ENCODE results near the gene SNX13. TPM values are rescaled to one million over a fixed set of nuclear protein-coding genes. Genes with fewer than 3 reads are reported as not detected.

The SNX13 gene
- total RNA-seq, 1 donor from 2014 or later: 35.5 TPM

DNA sequence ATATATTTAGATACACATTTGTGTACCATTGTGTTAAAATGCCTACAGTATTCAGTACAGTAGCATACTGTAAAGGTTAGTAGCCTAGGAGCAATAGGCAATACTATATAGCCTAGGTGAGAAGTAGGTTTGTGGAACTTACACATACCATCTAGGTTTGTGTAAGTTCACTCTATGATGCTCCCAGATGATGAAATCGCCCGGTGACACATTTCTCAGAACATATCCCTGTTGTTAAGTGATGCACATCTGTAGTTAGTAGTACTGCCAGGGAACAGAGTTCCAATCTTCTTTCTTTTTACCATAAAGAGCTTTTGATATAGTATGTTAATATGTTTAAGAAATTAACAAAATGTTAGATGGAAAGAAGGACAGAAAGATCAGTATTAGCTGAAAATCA, 138.2 kb downstream of the SNX13 start:
- H3K36me3 Mint-ChIP-seq (ENCODE audit: low read depth): peaks cover 21% of the 10 kb centered on the region
- no peak overlapping the region for H3K4me3 Mint-ChIP-seq (ENCODE audit: unreplicated experiment)
- H3K27me3 Mint-ChIP-seq (ENCODE audit: low read depth): no peaks in the 10 kb centered on the region
- no peak for DNase-seq (ENCODE audit: low spot score)
- H3K27ac Mint-ChIP-seq (ENCODE audit: unreplicated experiment): no peak overlapping the region
- TF ChIP-seq, protein P1, sequence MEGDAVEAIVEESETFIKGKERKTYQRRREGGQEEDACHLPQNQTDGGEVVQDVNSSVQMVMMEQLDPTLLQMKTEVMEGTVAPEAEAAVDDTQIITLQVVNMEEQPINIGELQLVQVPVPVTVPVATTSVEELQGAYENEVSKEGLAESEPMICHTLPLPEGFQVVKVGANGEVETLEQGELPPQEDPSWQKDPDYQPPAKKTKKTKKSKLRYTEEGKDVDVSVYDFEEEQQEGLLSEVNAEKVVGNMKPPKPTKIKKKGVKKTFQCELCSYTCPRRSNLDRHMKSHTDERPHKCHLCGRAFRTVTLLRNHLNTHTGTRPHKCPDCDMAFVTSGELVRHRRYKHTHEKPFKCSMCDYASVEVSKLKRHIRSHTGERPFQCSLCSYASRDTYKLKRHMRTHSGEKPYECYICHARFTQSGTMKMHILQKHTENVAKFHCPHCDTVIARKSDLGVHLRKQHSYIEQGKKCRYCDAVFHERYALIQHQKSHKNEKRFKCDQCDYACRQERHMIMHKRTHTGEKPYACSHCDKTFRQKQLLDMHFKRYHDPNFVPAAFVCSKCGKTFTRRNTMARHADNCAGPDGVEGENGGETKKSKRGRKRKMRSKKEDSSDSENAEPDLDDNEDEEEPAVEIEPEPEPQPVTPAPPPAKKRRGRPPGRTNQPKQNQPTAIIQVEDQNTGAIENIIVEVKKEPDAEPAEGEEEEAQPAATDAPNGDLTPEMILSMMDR (IDR thresholded peaks at IDR 0.05): no peak
- H3K4me1 Mint-ChIP-seq (ENCODE audit: low read depth): no peaks in the 10 kb centered on the region
- H3K9me3 Mint-ChIP-seq (ENCODE audit: low read depth): no peaks in the 10 kb centered on the region

DNA sequence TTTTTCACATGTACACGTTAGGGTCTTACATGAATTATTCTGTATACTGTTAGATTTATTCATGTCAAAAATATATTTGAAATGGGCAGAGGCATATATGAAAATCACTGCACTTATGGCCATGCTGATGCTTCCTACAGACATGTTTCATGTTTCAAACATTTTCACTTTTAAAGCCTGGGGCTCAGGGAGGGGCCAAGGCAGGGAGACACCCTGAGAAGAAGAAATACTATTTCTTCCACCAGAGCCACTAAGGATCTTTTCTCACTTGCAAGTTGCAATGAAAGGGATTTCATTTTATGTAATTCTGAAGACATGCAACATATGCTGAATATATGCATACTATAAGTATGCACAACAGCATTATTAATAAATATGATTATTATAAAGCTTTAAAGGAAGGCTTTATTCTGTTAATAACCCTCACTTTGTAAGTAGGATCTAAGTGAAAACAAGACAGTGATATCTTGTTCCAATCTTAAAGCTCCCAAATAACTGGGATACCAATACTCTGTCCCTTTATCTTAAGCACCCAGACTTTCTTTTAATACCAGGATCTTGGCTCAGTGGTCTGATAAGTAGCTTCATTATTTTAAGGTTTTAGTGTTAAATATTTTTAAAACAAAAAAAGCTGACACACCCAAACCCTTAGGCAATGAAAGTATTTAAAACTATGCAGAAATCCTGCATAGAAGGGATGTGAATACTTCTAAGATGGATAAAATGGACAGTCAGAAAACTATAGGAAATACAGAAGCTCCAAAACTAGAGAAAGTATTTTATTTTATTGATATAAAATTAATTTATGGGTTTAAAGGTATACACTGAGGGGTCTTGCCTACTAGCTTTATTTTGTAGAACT, 148.0 kb downstream of the SNX13 start:
- H3K9me3 Mint-ChIP-seq (ENCODE audit: low read depth): no peaks in the 10 kb centered on the region
- H3K27ac Mint-ChIP-seq (ENCODE audit: unreplicated experiment): no peak overlapping the region
- no peak for DNase-seq (ENCODE audit: low spot score)
- TF ChIP-seq, protein P1 (IDR thresholded peaks at IDR 0.05): no peak
- H3K27me3 Mint-ChIP-seq (ENCODE audit: low read depth): no peaks in the 10 kb centered on the region
- peaks cover 3% of the 10 kb centered on the region for H3K4me1 Mint-ChIP-seq (ENCODE audit: low read depth)
- peaks cover 9% of the 10 kb centered on the region for H3K36me3 Mint-ChIP-seq (ENCODE audit: low read depth)
- no peak overlapping the region for H3K4me3 Mint-ChIP-seq (ENCODE audit: unreplicated experiment)

DNA sequence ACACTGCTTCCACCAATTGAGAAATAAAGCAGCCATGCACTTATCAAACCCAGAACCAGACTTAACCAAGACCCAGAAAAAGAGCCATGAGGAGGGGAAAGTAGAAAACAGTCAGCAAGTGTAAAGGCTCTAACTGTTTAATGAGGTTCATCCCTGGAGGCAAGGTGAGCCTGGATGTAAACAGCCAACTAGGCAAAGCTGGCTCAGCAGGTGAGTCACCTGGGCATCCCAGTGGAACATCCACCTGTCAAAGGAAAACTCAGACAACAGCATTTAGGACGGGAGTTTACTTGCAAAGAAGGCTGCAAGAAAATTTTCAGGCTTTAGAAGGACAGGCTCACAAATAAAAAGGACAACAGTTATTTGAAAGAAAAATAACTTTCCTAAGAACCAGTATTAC, 153.0 kb downstream of the SNX13 start:
- H3K9me3 Mint-ChIP-seq (ENCODE audit: low read depth): no peaks in the 10 kb centered on the region
- H3K4me3 Mint-ChIP-seq (ENCODE audit: unreplicated experiment): no peak overlapping the region
- H3K27ac Mint-ChIP-seq (ENCODE audit: unreplicated experiment): no peak overlapping the region
- H3K4me1 Mint-ChIP-seq (ENCODE audit: low read depth): no peaks in the 10 kb centered on the region
- H3K27me3 Mint-ChIP-seq (ENCODE audit: low read depth): no peaks in the 10 kb centered on the region
- peaks cover 4% of the 10 kb centered on the region for H3K36me3 Mint-ChIP-seq (ENCODE audit: low read depth)
- no peak for DNase-seq (ENCODE audit: low spot score)
- TF ChIP-seq, protein P1 (IDR thresholded peaks at IDR 0.05): no peak

GRCh38 chr7:17786314-17786852, 153.9 kb downstream of the SNX13 start:
- Mint-ChIP-seq H3K4me3 (ENCODE audit: unreplicated experiment) (no peak overlapping the region), H3K9me3 (ENCODE audit: low read depth) (no peaks in the 10 kb centered on the region), H3K36me3 (ENCODE audit: low read depth) (peaks cover 4% of the 10 kb centered on the region), H3K27ac (ENCODE audit: unreplicated experiment) (no peak overlapping the region), H3K4me1 (ENCODE audit: low read depth) (peaks cover 5% of the 10 kb centered on the region), H3K27me3 (ENCODE audit: low read depth) (no peaks in the 10 kb centered on the region)
- TF ChIP-seq, protein P1 (IDR thresholded peaks at IDR 0.05): no peak
- DNase-seq (ENCODE audit: low spot score): peak; percentile 51

DNA sequence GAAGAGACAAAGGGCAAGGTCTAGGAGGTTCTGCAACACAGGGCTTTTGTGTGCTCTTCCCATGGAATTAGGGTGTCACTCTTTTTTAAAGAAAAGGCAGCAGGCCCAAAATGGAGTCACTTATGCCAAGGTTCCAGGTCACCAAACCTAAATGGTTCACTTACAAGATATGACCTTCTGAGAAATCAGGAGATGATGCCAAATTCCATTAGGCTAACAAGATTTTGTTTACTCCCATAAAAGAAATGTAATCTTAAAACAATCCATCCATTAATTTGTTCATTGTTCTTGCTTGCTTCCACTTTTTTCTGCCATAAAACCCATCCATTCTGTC, 158.1 kb downstream of the SNX13 start:
- TF ChIP-seq, protein P1 (IDR thresholded peaks at IDR 0.05): no peak
- Mint-ChIP-seq H3K9me3 (ENCODE audit: low read depth) (no peaks in the 10 kb centered on the region), H3K27ac (ENCODE audit: unreplicated experiment) (no peak overlapping the region), H3K36me3 (ENCODE audit: low read depth) (peaks cover 2% of the 10 kb centered on the region), H3K4me1 (ENCODE audit: low read depth) (peaks cover 7% of the 10 kb centered on the region), H3K4me3 (ENCODE audit: unreplicated experiment) (no peak overlapping the region), H3K27me3 (ENCODE audit: low read depth) (no peaks in the 10 kb centered on the region)
- no peak for DNase-seq (ENCODE audit: low spot score)

All from chondrocyte (in vitro differentiated cells).